HEK293T (cell line): ENCODE measurements around the gene DOCK10.

Source experiments
- HDGF ChIP-seq: fragments of 450-650 bp; IDR thresholded peaks from 2 replicates; pipeline ENCODE4 v1.6.1; 2017; ENCODE audit warnings: antibody characterized with exemption, borderline replicate concordance
- TARDBP ChIP-seq: fragments of 450-650 bp; IDR thresholded peaks from 2 replicates; pipeline ENCODE4 v1.6.1; 2016

- no peak for TF ChIP-seq TARDBP
- no peak for TF ChIP-seq HDGF
Measured at GRCh38 chr2:224831530-224831929, 210.7 kb downstream of the DOCK10 start.
